Measurements from ENCODE around the gene UGCG.

Gene UGCG

GRCh38 chr9:111969622-111970021, 73.0 kb downstream of the UGCG start:
- Histone ChIP-seq H3K4me2 (ENCODE audit: low read depth, low read length, poor library complexity, severe bottlenecking) (no peak overlapping the region), H3F3A (ENCODE audit: low read depth) (no peaks in the 10 kb centered on the region), H3K9me2 (replicated peaks; ENCODE audit: low read depth, low read length) (no peaks in the 10 kb centered on the region), H2AFZ (ENCODE audit: low read length) (no peak overlapping the region), H3K36me3 (ENCODE audit: insufficient read depth, low read length) (no peaks in the 10 kb centered on the region), H3K9ac (ENCODE audit: low read depth, low read length, poor library complexity, severe bottlenecking) (no peak overlapping the region), H3K79me2 (ENCODE audit: insufficient read depth, low read length) (no peaks in the 10 kb centered on the region), H3K4me3 (ENCODE audit: low read length, poor library complexity, severe bottlenecking) (no peak overlapping the region), H3K4me1 (ENCODE audit: insufficient read depth, low read length, poor library complexity, severe bottlenecking) (no peaks in the 10 kb centered on the region), H3K9me3 (ENCODE audit: insufficient read depth, low read depth, low read length) (no peaks in the 10 kb centered on the region), H3K27me3 (ENCODE audit: insufficient read depth, low read length, poor library complexity, severe bottlenecking) (no peaks in the 10 kb centered on the region), H4K20me1 (ENCODE audit: insufficient read depth, low read length, poor library complexity, severe bottlenecking) (no peaks in the 10 kb centered on the region)
- TF ChIP-seq EZH2phosphoT487 (IDR thresholded peaks at IDR 0.05; ENCODE audit: borderline replicate concordance) (no peak), CTCF (conservative IDR thresholded peaks at IDR 0.05; ENCODE audit: low read length) (no peak)

- H3K9me2 ChIP-seq (replicated peaks; ENCODE audit: low read depth, low read length): no peaks in the 10 kb centered on the region
- H3K4me3 ChIP-seq (ENCODE audit: low read length, poor library complexity, severe bottlenecking): no peak overlapping the region
- no peaks in the 10 kb centered on the region for H3K79me2 ChIP-seq (ENCODE audit: insufficient read depth, low read length)
- no peaks in the 10 kb centered on the region for H3K36me3 ChIP-seq (ENCODE audit: insufficient read depth, low read length)
- H4K20me1 ChIP-seq (ENCODE audit: insufficient read depth, low read length, poor library complexity, severe bottlenecking): no peaks in the 10 kb centered on the region
- no peaks in the 10 kb centered on the region for H3F3A ChIP-seq (ENCODE audit: low read depth)
- H3K9me3 ChIP-seq (ENCODE audit: insufficient read depth, low read depth, low read length): no peaks in the 10 kb centered on the region
- no peak overlapping the region for H3K4me2 ChIP-seq (ENCODE audit: low read depth, low read length, poor library complexity, severe bottlenecking)
- no peak overlapping the region for H3K9ac ChIP-seq (ENCODE audit: low read depth, low read length, poor library complexity, severe bottlenecking)
- no peaks in the 10 kb centered on the region for H3K4me1 ChIP-seq (ENCODE audit: insufficient read depth, low read length, poor library complexity, severe bottlenecking)
- TF ChIP-seq CTCF (conservative IDR thresholded peaks at IDR 0.05; ENCODE audit: low read length): no peak
- peak overlapping the region; percentile 27; the same call in 1 of the 2 replicates for H2AFZ ChIP-seq (ENCODE audit: low read length)
- no peaks in the 10 kb centered on the region for H3K27me3 ChIP-seq (ENCODE audit: insufficient read depth, low read length, poor library complexity, severe bottlenecking)
These were observed 74.2 kb downstream of the UGCG start for GRCh38 chr9:111970827-111971226.

- no peaks in the 10 kb centered on the region for H3K9me2 ChIP-seq (replicated peaks; ENCODE audit: low read depth, low read length)
- H4K20me1 ChIP-seq (ENCODE audit: insufficient read depth, low read length, poor library complexity, severe bottlenecking): no peaks in the 10 kb centered on the region
- no peak for TF ChIP-seq EZH2phosphoT487 (IDR thresholded peaks at IDR 0.05; ENCODE audit: borderline replicate concordance)
- no peak for TF ChIP-seq CTCF (conservative IDR thresholded peaks at IDR 0.05; ENCODE audit: low read length)
- H3K4me2 ChIP-seq (ENCODE audit: low read depth, low read length, poor library complexity, severe bottlenecking): no peak overlapping the region
- no peaks in the 10 kb centered on the region for H3K9me3 ChIP-seq (ENCODE audit: insufficient read depth, low read depth, low read length)
- H3K27me3 ChIP-seq (ENCODE audit: insufficient read depth, low read length, poor library complexity, severe bottlenecking): no peaks in the 10 kb centered on the region
- no peaks in the 10 kb centered on the region for H3K79me2 ChIP-seq (ENCODE audit: insufficient read depth, low read length)
- H3K36me3 ChIP-seq (ENCODE audit: insufficient read depth, low read length): no peaks in the 10 kb centered on the region
- no peak overlapping the region for H3K9ac ChIP-seq (ENCODE audit: low read depth, low read length, poor library complexity, severe bottlenecking)
- H2AFZ ChIP-seq (ENCODE audit: low read length): no peak overlapping the region
- no peaks in the 10 kb centered on the region for H3K4me1 ChIP-seq (ENCODE audit: insufficient read depth, low read length, poor library complexity, severe bottlenecking)
- no peaks in the 10 kb centered on the region for H3F3A ChIP-seq (ENCODE audit: low read depth)
- H3K4me3 ChIP-seq (ENCODE audit: low read length, poor library complexity, severe bottlenecking): no peak overlapping the region
These were observed 77.6 kb downstream of the UGCG start for GRCh38 chr9:111974092-111974681.
